Stimulated activated CD8-positive, alpha-beta memory T cell treated with anti-CD3 and anti-CD28 coated beads, Interleukin-12 subunit alpha, Interleukin-12 subunit beta, amount 100 ng/mL, for 1 hour (primary cell): ENCODE data around the gene PLEKHM1.

Experiments used
- DNase-seq: peaks from one replicate; pipeline ENCODE4 v3.0.0-alpha.2; 2020; ENCODE audit warnings: low read depth

PLEKHM1 gene

DNA sequence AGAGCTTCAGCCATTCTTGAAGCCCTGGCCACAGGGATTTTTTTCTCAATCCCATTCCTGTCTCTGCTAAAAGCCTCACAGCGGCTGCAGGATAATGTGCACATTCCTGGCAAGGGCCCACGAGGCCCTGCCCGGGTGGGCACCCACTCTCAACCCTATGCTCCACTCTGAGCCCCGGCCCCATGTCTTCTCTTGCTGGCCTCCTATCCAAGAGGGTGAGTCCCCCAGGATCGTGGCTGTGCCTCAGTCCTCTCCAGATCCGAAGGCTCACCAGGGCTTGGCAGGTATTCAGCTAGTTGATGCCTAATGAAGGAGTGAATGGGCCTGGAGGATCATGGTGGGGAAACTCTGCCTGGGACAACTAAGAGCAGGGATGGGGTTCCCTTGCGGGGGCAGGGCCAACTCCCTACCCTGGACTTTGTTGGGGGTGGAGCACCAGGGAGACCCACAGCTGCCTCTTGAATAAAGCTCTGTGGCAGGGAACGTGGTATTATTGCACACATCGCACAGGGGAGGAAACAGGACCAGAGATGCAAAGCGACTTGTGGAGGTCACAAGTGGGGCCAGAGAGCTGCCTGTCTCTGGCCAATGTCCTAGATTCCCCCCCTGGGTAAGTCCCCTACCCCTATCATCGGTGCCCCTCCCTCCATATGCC, 63.2 kb downstream of the PLEKHM1 start:
- DNase-seq: no peak

GRCh38 chr17:45426561-45426960, 64.0 kb downstream of the PLEKHM1 start:
- no peak for DNase-seq

GRCh38 chr17:45425984-45426413, 64.5 kb downstream of the PLEKHM1 start:
- DNase-seq: no peak

- no peak for DNase-seq
Observed at GRCh38 chr17:45425125-45425983, 65.2 kb downstream of the PLEKHM1 start.

DNA sequence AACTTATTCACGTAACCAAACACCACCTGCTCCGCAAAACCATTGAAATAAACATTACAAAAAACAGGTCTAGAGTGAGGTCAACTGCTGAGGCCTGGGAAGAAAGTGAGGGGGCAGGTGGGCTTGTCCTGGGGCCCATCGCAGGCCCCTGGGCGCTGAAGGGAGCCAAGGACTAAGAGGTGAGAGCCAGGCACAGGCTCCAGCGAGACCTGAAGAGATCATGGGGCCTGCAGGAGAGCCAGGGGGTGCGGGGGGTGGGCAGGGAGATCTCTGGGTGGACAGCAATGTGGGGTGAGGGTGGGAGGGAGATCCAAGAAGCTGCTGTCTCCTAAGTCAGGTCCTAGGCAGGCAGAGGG, 65.8 kb downstream of the PLEKHM1 start:
- DNase-seq: no peak

- no peak for DNase-seq
Observed at GRCh38 chr17:45423975-45424335, 66.6 kb downstream of the PLEKHM1 start.

- no peak for DNase-seq
Observed at GRCh38 chr17:45423304-45423974, 67.1 kb downstream of the PLEKHM1 start.

DNA sequence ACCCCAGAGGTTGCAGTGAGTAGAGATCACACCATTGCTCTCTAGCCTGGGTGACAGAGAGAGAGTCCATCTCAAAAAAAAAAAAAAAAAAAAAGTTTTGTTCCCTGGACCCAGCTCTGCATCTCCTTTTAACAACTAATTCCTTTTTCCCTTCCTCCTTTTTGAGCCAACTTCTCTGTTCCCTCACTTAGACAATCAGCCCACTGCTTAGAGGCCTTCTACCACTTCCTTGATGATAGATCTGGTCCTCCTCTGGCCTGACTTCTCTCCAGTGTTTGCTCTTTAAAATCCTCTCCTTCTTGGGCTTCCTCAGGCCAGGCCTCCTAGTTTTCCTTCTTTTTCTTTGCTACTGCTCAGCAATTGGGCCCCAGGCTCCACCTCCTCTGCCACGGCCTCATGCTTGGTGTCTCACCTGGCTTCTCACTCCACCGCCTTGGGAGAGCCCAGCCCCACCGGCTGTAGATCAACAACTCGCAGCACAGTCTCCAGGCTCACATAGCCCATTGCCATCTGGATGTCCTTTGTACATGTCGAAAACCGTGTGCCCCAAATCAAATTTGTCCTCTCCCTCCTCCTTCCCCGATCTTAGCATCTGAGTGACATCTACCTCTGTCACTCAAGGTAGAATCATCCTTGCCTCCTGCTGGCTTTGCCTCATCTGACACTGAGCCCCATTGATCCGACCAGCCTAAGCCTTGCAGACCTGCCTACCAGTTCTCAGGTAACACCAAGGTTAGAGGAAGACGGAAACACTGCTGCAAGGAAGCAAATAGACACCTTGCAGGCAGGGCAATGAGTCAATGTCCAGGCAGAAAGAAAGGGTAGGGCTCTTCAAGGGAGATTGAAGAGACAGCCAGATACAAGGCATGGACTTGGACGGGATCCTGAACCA, 75.3 kb downstream of the PLEKHM1 start:
- DNase-seq: no peak

DNA sequence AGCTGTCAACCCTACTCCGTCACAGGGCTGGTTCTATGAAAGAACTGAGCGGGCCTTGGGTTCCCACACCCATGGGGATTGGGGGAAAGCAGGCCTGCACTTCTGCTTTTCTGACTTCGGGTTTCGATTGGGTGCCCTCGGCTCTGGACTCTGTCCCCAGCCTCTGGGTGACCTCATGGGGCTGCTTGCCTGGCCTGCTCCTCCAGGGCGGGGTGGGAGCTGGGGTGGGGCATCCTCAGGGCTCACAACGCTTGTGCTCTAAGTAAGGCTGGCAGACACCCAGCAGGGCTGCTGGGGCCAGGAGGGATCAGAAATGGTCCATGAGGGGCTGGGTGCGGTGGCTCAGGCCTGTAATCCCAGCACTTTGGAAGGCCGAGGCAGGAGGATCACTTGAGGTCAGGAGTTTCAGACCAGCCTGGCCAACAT, 77.0 kb downstream of the PLEKHM1 start:
- no peak for DNase-seq

DNA sequence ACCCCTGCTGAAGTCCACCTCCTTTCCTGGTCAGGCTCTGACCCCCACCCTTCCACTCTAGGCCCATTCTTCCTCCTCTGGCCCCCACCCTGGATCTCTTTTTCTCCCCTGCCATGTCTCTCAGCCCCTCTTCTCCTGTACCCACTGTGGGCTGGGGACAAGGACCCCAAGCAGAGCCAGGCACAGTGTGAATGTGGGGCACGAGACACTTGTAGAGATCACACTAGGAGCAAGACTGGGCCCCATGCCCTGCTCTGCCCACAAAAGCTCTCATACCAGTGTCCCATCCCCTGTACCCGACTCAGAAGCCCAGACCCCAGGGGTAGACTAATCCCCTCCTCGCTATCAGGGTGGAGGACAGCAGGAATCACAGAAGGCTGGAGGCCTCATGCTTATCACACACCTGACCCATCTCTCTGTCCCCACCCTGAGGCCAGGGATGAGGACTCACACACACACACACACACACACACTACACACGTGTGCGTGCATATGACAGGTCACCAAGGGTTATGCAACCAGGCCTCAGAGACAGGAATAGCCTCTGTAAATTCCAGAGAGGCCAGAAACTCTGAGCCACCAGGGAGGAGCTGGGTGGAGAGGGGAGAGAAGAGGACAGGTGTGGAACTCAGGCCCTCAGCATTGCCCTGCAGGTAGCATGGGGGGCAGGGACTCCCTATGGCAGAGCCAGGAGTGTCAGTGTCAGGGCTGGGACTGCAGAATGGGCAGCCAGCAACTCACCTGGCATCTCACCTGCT, 79.0 kb downstream of the PLEKHM1 start:
- DNase-seq: no peak

DNA sequence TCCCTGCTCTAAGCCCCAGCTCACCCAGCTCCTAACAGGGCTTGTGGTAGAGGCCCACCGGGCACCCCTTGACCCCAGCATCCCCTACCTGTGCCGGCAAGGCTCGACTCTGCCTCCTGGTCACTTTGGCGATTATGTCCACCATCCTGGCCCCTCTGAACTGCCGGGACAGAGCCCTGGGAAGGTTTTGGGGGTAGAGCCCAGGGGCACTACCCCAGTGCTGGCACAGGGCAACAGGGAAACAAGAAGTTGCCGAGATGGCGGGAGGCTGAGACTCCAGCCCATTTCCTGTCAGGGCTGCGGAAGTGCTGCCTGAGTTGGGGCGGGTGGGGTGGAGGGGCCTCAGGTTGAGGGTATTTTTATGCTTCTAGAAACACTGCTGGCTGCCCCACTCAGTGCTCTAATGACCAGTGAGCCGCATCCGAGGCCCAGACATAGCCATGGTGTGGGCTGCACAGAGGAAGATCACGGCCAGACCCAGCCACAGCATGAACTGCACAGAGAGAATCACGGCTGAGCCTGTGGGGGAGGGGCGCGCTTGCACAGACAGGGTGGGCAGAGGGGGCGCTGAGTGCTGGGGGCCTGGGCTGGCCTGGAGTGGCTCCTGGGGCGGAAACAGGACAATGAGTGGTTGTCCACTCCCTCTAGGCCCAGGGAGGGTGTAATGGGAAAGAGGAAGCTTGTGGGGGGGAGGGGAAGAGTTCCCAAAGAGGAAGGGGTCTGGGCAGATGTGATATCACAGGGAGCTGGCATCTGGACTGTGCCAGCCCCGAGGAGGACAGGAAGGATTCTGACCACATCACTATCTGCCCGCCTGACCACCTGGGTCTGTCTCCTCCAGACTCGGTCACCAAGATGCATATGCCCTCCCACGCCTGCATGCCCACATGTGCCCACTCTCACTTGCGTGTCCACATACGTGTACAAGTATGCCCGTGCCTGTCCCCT, 80.1 kb downstream of the PLEKHM1 start:
- no peak for DNase-seq

- no peak for DNase-seq
Observed at GRCh38 chr17:45409659-45410076, 80.9 kb downstream of the PLEKHM1 start.

DNA sequence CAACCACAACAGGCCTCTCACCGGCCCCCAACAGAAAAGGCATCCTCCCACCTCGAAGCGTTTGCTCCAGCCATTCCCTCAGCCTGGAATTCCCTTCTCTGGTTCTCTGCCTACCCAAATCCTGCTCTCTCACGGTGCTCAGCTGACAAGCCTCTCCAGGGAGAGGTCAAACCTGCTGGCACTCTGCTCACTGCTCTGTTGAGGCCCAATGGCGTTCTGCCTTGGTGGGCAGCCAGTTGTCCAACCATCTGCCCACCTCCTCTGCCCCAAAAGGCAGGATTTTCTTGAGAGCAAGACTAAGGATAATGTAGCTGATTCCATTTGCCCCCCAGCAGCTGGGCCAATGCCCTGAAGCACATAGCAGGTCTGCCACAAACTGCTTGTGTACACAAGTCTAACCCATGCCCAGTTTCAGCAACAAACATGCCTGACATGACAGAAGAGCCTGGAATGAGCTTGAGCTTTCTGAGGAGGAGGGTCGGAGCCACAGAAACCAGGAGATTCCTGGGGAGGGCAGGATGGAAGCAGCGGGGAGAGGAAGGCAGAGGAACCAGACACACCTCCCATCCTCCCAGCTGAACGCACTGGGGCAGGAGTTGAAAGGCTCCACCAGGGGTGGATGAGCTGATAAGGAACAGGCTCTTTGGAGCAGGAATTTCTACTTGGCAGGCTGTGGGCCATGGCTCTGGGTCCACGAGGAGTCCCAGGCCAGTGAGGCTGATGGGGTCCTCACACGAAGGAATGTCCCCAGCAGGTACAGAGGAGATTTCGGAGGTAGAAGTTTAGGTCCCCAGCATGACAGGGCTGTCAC, 81.7 kb downstream of the PLEKHM1 start:
- no peak for DNase-seq

DNA sequence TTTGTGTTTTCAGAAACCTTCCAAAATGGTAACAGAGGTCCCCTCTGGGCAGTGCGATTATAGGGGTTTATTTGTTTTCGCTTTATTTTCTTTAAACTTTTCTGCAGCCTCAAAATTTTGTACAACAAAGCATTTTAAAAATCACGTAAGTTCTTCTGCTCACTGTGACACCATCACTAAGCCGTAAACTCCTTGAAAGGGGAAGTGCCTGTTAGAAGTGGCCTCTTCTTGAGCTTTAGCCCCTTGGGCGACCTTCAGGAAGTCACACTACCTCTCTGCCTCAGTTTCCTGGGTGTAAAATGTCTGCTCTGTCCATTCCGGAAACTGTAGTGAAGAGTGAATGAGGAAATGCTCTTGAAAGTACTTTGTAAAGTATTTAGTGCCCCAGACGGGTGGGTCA, 84.4 kb downstream of the PLEKHM1 start:
- no peak for DNase-seq

- DNase-seq: no peak
Observed at GRCh38 chr17:45405250-45406086, 85.1 kb downstream of the PLEKHM1 start.

GRCh38 chr17:45404870-45405249, 85.7 kb downstream of the PLEKHM1 start:
- no peak for DNase-seq

- no peak for DNase-seq
Observed at GRCh38 chr17:45403906-45404490, 86.5 kb downstream of the PLEKHM1 start.

- no peak for DNase-seq
Observed at GRCh38 chr17:45402916-45403315, 87.6 kb downstream of the PLEKHM1 start.
